IMR-90 (cell line): ENCODE data around the gene NSUN6. TPM values are rescaled to one million over a fixed set of nuclear protein-coding genes. Genes with fewer than 3 reads are reported as not detected.

Experiments used
- ATAC-seq: fragments of 200-7000 bp; cut with Tn5 transposase; 2 replicates; pipeline ENCODE4 v1.9.1; 2020; ENCODE audit warnings: low read depth, mild to moderate bottlenecking, moderate library complexity
- BruUV-seq: library from RNA; stranded (reverse); fragments of 400-500 nt; replicated peaks from 2 replicates; lab custom pipeline; 2021; lab: Mats Ljungman, UMichigan
- CTCF ChIA-PET: fragments of 300-600 bp; formaldehyde crosslinking; extraction: SDS; loops from one replicate; lab custom pipeline; 2021; ENCODE audit warnings: antibody characterized with exemption; lab: Yijun Ruan, JAX
- POLR2A ChIA-PET: fragments of 300-600 bp; sonication (Branson Sonifier 250); formaldehyde crosslinking; loops from one replicate; lab custom pipeline; 2022; ENCODE audit warnings: antibody characterized with exemption; ENCODE audit not compliant: unreplicated experiment; lab: Charles Lee
- DNase-seq: peaks from one replicate; pipeline ENCODE4 v3.0.0; 2013
- H2AFZ ChIP-seq: replicated peaks from 2 replicates; pipeline ENCODE3; 2013; ENCODE audit warnings: low read length, mild to moderate bottlenecking; ENCODE audit not compliant: poor library complexity
- H2AK5ac ChIP-seq: 2 replicates; pipeline ENCODE4 v1.6.1; 2013; ENCODE audit warnings: low read depth, low read length, inconsistent platforms
- H2AK9ac ChIP-seq: replicated peaks from 2 replicates; pipeline ENCODE3; 2013; ENCODE audit warnings: mild to moderate bottlenecking, low read depth, low read length, moderate library complexity; ENCODE audit not compliant: poor library complexity
- H2BK120ac ChIP-seq: 2 replicates; pipeline ENCODE4 v1.6.1; 2013; ENCODE audit warnings: low read depth, low read length, inconsistent platforms
- H2BK15ac ChIP-seq: 3 replicates; pipeline ENCODE4 v1.6.1; 2013; ENCODE audit warnings: low read depth, low read length, inconsistent platforms
- H2BK20ac ChIP-seq: 2 replicates; pipeline ENCODE4 v1.6.1; 2013; ENCODE audit warnings: low read depth, mild to moderate bottlenecking, inconsistent platforms, low read length, moderate library complexity
- H2BK5ac ChIP-seq: 2 replicates; pipeline ENCODE4 v1.6.1; 2013; ENCODE audit warnings: mild to moderate bottlenecking, low read depth, low read length, inconsistent platforms; ENCODE audit not compliant: poor library complexity, severe bottlenecking
- H3K14ac ChIP-seq: replicated peaks from 2 replicates; pipeline ENCODE4 v1.6.1; 2013; ENCODE audit warnings: low read depth, low read length, inconsistent platforms
- H3K18ac ChIP-seq: 2 replicates; pipeline ENCODE4 v1.6.1; 2013; ENCODE audit warnings: low read depth, low read length, control low read depth
- H3K23ac ChIP-seq: 2 replicates; pipeline ENCODE4 v1.6.1; 2013; ENCODE audit warnings: low read depth, low read length, inconsistent platforms
- H3K27ac ChIP-seq: 2 replicates; pipeline ENCODE4 v1.5.1; 2013; ENCODE audit warnings: mild to moderate bottlenecking, control low read depth, low read length; ENCODE audit not compliant: insufficient read depth
- H3K27me3 ChIP-seq: 2 replicates; pipeline ENCODE4 v1.6.1; 2013; ENCODE audit warnings: low read length; ENCODE audit not compliant: control insufficient read depth, insufficient read depth
- H3K36me3 ChIP-seq: 2 replicates; pipeline ENCODE4 v1.6.1; 2013; ENCODE audit warnings: low read length, mixed read lengths; ENCODE audit not compliant: control insufficient read depth, insufficient read depth
- H3K4ac ChIP-seq: 2 replicates; pipeline ENCODE4 v1.6.1; 2013; ENCODE audit warnings: low read depth, low read length, inconsistent platforms
- H3K4me1 ChIP-seq: 2 replicates; pipeline ENCODE4 v1.6.1; 2013; ENCODE audit warnings: low read length, mixed read lengths; ENCODE audit not compliant: control insufficient read depth, insufficient read depth
- H3K4me2 ChIP-seq: 2 replicates; pipeline ENCODE4 v1.6.1; 2013; ENCODE audit warnings: low read depth, mild to moderate bottlenecking, control low read depth, low read length, moderate library complexity
- H3K4me3 ChIP-seq: 2 replicates; pipeline ENCODE4 v1.5.1; 2013; ENCODE audit warnings: low read depth, mild to moderate bottlenecking, control low read depth, low read length, moderate library complexity; ENCODE audit not compliant: insufficient read depth
- H3K56ac ChIP-seq: 2 replicates; pipeline ENCODE4 v1.6.1; 2013; ENCODE audit warnings: low read length, inconsistent platforms; ENCODE audit not compliant: insufficient read depth; ENCODE audit errors: extremely low read depth
- H3K79me1 ChIP-seq, 2 experiments: 2 replicates each; pipeline ENCODE4 v1.6.1; 2013; ENCODE audit warnings: low read length in 2 of 2, inconsistent platforms in 1 of 2, low read depth in 1 of 2
- H3K9ac ChIP-seq: 2 replicates; pipeline ENCODE4 v1.6.1; 2013; ENCODE audit warnings: low read depth, low read length, control low read depth
- H3K9me1 ChIP-seq: 2 replicates; pipeline ENCODE4 v1.6.1; 2013; ENCODE audit warnings: low read length, inconsistent platforms; ENCODE audit not compliant: insufficient read depth
- H3K9me3 ChIP-seq: 2 replicates; pipeline ENCODE4 v1.6.1; 2013; ENCODE audit warnings: low read length; ENCODE audit not compliant: control insufficient read depth, insufficient read depth
- H4K20me1 ChIP-seq: 2 replicates; pipeline ENCODE4 v1.6.1; 2013; ENCODE audit warnings: low read length, inconsistent platforms; ENCODE audit not compliant: insufficient read depth
- H4K5ac ChIP-seq: 2 replicates; pipeline ENCODE4 v1.6.1; 2013; ENCODE audit warnings: mild to moderate bottlenecking, low read depth, low read length, control low read depth
- H4K8ac ChIP-seq, 2 experiments: 2 replicates each; pipeline ENCODE4 v1.6.1; 2013; ENCODE audit warnings: low read depth in 2 of 2, low read length in 2 of 2, control low read depth in 1 of 2, inconsistent platforms in 1 of 2
- H4K91ac ChIP-seq: 2 replicates; pipeline ENCODE4 v1.6.1; 2013; ENCODE audit warnings: low read depth, low read length, inconsistent platforms; ENCODE audit not compliant: insufficient read depth
- BHLHE40 ChIP-seq: fragments of 150-350 bp; IDR thresholded peaks from 2 replicates; pipeline ENCODE4 v1.6.1; 2016; ENCODE audit warnings: mild to moderate bottlenecking, low read depth, low read length
- CEBPB ChIP-seq: IDR thresholded peaks from 2 replicates; pipeline ENCODE4 v1.6.1; 2012; ENCODE audit warnings: low read depth, low read length, improper control_type of control experiment
- CHD1 ChIP-seq: IDR thresholded peaks from 2 replicates; pipeline ENCODE4 v1.6.1; 2012; ENCODE audit warnings: low read depth, low read length, improper control_type of control experiment
- CTCF ChIP-seq: conservative IDR thresholded peaks from 2 replicates; pipeline ENCODE4 v1.5.1; 2012; ENCODE audit warnings: mild to moderate bottlenecking, low read depth, low read length, improper control_type of control experiment
- ELK1 ChIP-seq: fragments of 150-350 bp; IDR thresholded peaks from 2 replicates; pipeline ENCODE4 v1.6.1; 2016; ENCODE audit warnings: low read depth, mild to moderate bottlenecking, low read length, moderate library complexity, borderline replicate concordance
- MAFK ChIP-seq: IDR thresholded peaks from 2 replicates; pipeline ENCODE4 v1.6.1; 2012; ENCODE audit warnings: low read depth, low read length, improper control_type of control experiment
- MXI1 ChIP-seq: IDR thresholded peaks from 2 replicates; pipeline ENCODE4 v1.6.1; 2012; ENCODE audit warnings: low read depth, mild to moderate bottlenecking, low read length, moderate library complexity, borderline replicate concordance
- NFE2L2 ChIP-seq: fragments of 150-350 bp; IDR thresholded peaks from 2 replicates; pipeline ENCODE4 v1.6.1; 2016; ENCODE audit warnings: low read depth, mild to moderate bottlenecking, low read length
- POLR2A ChIP-seq: IDR thresholded peaks from 2 replicates; pipeline ENCODE4 v1.6.1; 2012; ENCODE audit warnings: mild to moderate bottlenecking, low read depth, low read length
- RAD21 ChIP-seq: IDR thresholded peaks from 2 replicates; pipeline ENCODE4 v1.6.1; 2012; ENCODE audit warnings: low read length, improper control_type of control experiment
- RCOR1 ChIP-seq: IDR thresholded peaks from 2 replicates; pipeline ENCODE4 v1.6.1; 2012; ENCODE audit warnings: mild to moderate bottlenecking, low read length, improper control_type of control experiment; ENCODE audit not compliant: insufficient replicate concordance
- USF2 ChIP-seq: fragments of 150-350 bp; IDR thresholded peaks from 2 replicates; pipeline ENCODE4 v1.6.1; 2017; ENCODE audit warnings: mild to moderate bottlenecking, antibody characterized with exemption, low read length, low read depth
- WGBS, 2 experiments: methylation state at CpG; one replicate each; pipeline versions ENCODE4 v1.1.5 to v1.1.7; 2013; ENCODE audit warnings: missing lambda C conversion rate in 2 of 2; ENCODE audit not compliant: insufficient read length in 1 of 2; ENCODE audit errors: extremely low coverage in 2 of 2; 5-methylcytosine and 5-hydroxymethylcytosine counted together
- dilution Hi-C: fragments of 300-500 bp; cut with HindIII; formaldehyde crosslinking; loops from one replicate; pipeline ENCODE4 v1.14.3; 2018; ENCODE audit warnings: low sequenced_read_pairs; ENCODE audit not compliant: unreplicated experiment
- in situ Hi-C: fragments of 300-500 bp; cut with MboI; formaldehyde crosslinking; loops from 3 replicates; pipeline ENCODE4 v1.14.3; 2019; ENCODE audit warnings: low sequenced_read_pairs, inconsistent platforms, mixed read lengths
- intact Hi-C: fragments of 100-400 bp; cut with micrococcal nuclease; formaldehyde crosslinking; loops from 2 replicates; pipeline ENCODE4 v1.10.0; 2022
- polyA plus RNA-seq, 3 experiments: library from polyadenylated mRNA; depleted of rRNA; stranded (reverse); fragments of >200 nt; gene quantifications; 2 replicates each; pipeline ENCODE4 v1.2.3, GENCODE V29; 2012; ENCODE audit warnings: low replicate concordance in 1 of 3
- total RNA-seq: library from RNA; depleted of rRNA; stranded (reverse); fragments of >200 nt; gene quantifications from 2 replicates; pipeline ENCODE4 v1.2.3, GENCODE V29; 2012

NSUN6 gene
- total and polyA plus RNA-seq, 2 of the 4 experiments (the other 2 are of a cell fraction) = 4.6 to 11.5 TPM

- intact Hi-C loops (loop anchor here (10.0 kb wide), 1 partner anchor 914 kb away; no protein-coding TSS in a partner anchor), in situ Hi-C loops (loop anchor here (25.0 kb wide), 1 partner anchor 1097 kb away; no protein-coding TSS in a partner anchor), dilution Hi-C loops (no loop called here)
- WGBS, 2 experiments = 80% methylated on average over 1 of the region's 6 CpGs; no CpG with 5 or more reads in 1 of the 2 experiments
- Histone ChIP-seq H3K4ac (no peak overlapping the region), H3K9me1 (no peaks in the 10 kb centered on the region), H3K18ac (no peak overlapping the region), H3K56ac (no peak overlapping the region), H3K14ac (no peak overlapping the region), H3K27ac (no peak overlapping the region), H2BK15ac (no peak overlapping the region), H3K23ac (no peak overlapping the region), H3K36me3 (no peaks in the 10 kb centered on the region), H2BK5ac (no peak overlapping the region), H4K91ac (no peak overlapping the region), H2BK20ac (no peak overlapping the region), H4K20me1 (no peaks in the 10 kb centered on the region), H3K4me1 (no peaks in the 10 kb centered on the region), H2AK9ac (no peak overlapping the region), H3K4me2 (no peak overlapping the region), H2BK120ac (no peak overlapping the region), H3K4me3 (no peak overlapping the region), H2AFZ (no peak overlapping the region), H3K9me3 (no peaks in the 10 kb centered on the region), H2AK5ac (no peak overlapping the region), H4K8ac (no peak overlapping the region), H3K27me3 (no peaks in the 10 kb centered on the region), H4K5ac (no peak overlapping the region), H3K79me1 (no peaks in the 10 kb centered on the region), H3K9ac (no peak overlapping the region)
- ChIA-PET CTCF (interaction anchor here (0.6 kb wide), 1 partner anchor 822 kb away, joined by 4 read pairs; no protein-coding TSS in a partner anchor), POLR2A (no interaction called here)
- no TSS peak for BruUV-seq
- ATAC-seq (no peak), DNase-seq (no peak)
- TF ChIP-seq CHD1 (no peak), MXI1 (no peak), CEBPB (no peak), BHLHE40 (no peak), ELK1 (no peak), POLR2A (no peak), USF2 (no peak), NFE2L2 (no peak), CTCF (no peak), RAD21 (no peak), MAFK (no peak), RCOR1 (no peak)
These were observed 39.2 kb upstream of the NSUN6 start for GRCh38 chr10:18690541-18690940.
